Neural progenitor cell (in vitro differentiated cells): Measurements from ENCODE around the gene EP400.

Source experiments
- EZH2 ChIP-seq: fragments of 200-600 bp; sonication (generic); IDR thresholded peaks from 2 replicates; pipeline ENCODE4 v1.6.1; 2017; ENCODE audit warnings: antibody characterized with exemption, mild to moderate bottlenecking, moderate library complexity
- EZH2phosphoT487 ChIP-seq: fragments of 200-600 bp; sonication (generic); IDR thresholded peaks from 2 replicates; pipeline ENCODE4 v1.6.1; 2017; ENCODE audit warnings: antibody characterized with exemption
- TF ChIP-seq, protein P1 (sequence below): fragments of 200-600 bp; sonication (generic); IDR thresholded peaks from 2 replicates; pipeline ENCODE4 v1.5.1; 2017; ENCODE audit warnings: antibody characterized with exemption, mild to moderate bottlenecking

DNA sequence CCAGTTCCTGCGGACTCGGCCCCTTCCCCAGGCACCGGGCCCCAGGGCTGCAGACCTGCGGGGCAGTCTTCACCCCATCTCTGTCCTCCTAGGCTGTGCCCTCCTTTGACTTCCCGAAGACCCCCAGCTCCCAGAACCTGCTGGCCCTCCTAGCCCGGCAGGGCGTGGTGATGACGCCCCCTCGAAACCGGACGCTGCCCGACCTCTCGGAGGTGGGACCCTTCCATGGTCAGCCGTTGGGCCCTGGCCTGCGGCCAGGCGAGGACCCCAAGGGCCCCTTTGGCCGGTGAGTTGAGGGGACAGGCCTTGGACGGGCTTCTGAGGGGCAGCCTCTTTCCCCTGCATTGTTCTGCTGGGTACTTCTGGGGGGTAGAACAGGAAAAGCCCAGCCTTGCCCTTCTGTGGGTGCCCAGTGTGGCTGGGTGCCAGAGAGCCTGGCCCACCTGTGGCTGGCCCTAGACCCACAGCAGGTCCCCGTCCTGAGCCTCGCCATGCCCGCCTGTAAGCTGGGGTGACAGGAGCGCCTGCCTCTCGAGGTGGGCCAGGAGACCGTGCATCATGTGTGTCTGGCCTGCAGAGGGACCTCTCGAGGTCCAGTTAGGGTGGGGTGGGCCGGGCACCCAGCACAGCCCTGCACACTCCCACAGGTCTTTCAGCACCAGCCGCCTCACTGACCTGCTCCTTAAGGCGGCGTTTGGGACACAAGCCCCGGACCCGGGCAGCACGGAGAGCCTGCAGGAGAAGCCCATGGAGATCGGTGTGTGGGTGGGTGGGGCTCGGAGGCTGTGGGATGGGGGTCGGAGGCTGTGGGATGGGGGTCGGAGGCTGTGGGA lies 33.2 kb upstream of the EP400 start:
- TF ChIP-seq, protein P1, sequence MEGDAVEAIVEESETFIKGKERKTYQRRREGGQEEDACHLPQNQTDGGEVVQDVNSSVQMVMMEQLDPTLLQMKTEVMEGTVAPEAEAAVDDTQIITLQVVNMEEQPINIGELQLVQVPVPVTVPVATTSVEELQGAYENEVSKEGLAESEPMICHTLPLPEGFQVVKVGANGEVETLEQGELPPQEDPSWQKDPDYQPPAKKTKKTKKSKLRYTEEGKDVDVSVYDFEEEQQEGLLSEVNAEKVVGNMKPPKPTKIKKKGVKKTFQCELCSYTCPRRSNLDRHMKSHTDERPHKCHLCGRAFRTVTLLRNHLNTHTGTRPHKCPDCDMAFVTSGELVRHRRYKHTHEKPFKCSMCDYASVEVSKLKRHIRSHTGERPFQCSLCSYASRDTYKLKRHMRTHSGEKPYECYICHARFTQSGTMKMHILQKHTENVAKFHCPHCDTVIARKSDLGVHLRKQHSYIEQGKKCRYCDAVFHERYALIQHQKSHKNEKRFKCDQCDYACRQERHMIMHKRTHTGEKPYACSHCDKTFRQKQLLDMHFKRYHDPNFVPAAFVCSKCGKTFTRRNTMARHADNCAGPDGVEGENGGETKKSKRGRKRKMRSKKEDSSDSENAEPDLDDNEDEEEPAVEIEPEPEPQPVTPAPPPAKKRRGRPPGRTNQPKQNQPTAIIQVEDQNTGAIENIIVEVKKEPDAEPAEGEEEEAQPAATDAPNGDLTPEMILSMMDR = no peak
- TF ChIP-seq EZH2 (no peak), EZH2phosphoT487 (no peak)
